ENCODE data around the gene GHDC. TPM values are rescaled to one million over a fixed set of nuclear protein-coding genes. Genes with fewer than 3 reads are reported as not detected.
A peak's percentile ranks its signal among the peaks of the same experiment; 100 is the strongest.

Gene GHDC
- total and polyA plus RNA-seq, 7 donors = 4.7 to 11.5 (median 7.7) TPM

- H3K27ac ChIP-seq = no peak overlapping the region
- WGBS, 3 donors = 57 to 61% (median 58%) methylated on average over 22 of the region's 22 CpGs
- no peaks in the 10 kb centered on the region for H3K27me3 ChIP-seq (ENCODE audit: insufficient read depth in 3 of 3, low read length in 2 of 3)
- no peaks in the 10 kb centered on the region for H3K36me3 ChIP-seq (ENCODE audit: insufficient read depth in 1 of 2, low read depth in 1 of 2)
- H3K4me3 ChIP-seq = no peak overlapping the region
- intact Hi-C loops (cut with DNase I) = no loop called here
- TF ChIP-seq CTCF (IDR thresholded peaks at IDR 0.05) = no peak
- DNase-seq (no peak), ATAC-seq (no peak)
- H3K4me1 ChIP-seq = no peaks in the 10 kb centered on the region
- H3K9me3 ChIP-seq = no peaks in the 10 kb centered on the region
Observed at GRCh38 chr17:42163696-42164407, 30.4 kb downstream of the GHDC start.

GRCh38 chr17:42163113-42163512 lies 31.2 kb downstream of the GHDC start:
- 47 to 51% (median 49%) methylated on average over 8 of the region's 8 CpGs for WGBS, 3 donors
- H3K36me3 ChIP-seq (ENCODE audit: insufficient read depth in 1 of 2, low read depth in 1 of 2) = no peaks in the 10 kb centered on the region
- DNase-seq (no peak), ATAC-seq (peak in 2 of 4 donors; percentile 21 to 25)
- intact Hi-C loops (cut with DNase I) = no loop called here
- no peaks in the 10 kb centered on the region for H3K4me1 ChIP-seq
- no peaks in the 10 kb centered on the region for H3K27me3 ChIP-seq (ENCODE audit: insufficient read depth in 3 of 3, low read length in 2 of 3)
- no peak overlapping the region for H3K27ac ChIP-seq
- peak; percentile 9 for TF ChIP-seq CTCF (IDR thresholded peaks at IDR 0.05)
- H3K9me3 ChIP-seq = no peaks in the 10 kb centered on the region
- no peak overlapping the region for H3K4me3 ChIP-seq

- no peaks in the 10 kb centered on the region for H3K36me3 ChIP-seq (ENCODE audit: insufficient read depth in 1 of 2, low read depth in 1 of 2)
- WGBS, 3 donors = 88 to 93% (median 91%) methylated on average over 7 of the region's 7 CpGs
- H3K4me1 ChIP-seq = no peaks in the 10 kb centered on the region
- no peak overlapping the region for H3K27ac ChIP-seq
- ATAC-seq (no peak), DNase-seq (no peak)
- intact Hi-C loops (cut with DNase I) = no loop called here
- no peak for TF ChIP-seq CTCF (IDR thresholded peaks at IDR 0.05)
- H3K27me3 ChIP-seq (ENCODE audit: insufficient read depth in 3 of 3, low read length in 2 of 3) = no peaks in the 10 kb centered on the region
- H3K4me3 ChIP-seq = no peak overlapping the region
- no peaks in the 10 kb centered on the region for H3K9me3 ChIP-seq
Observed at GRCh38 chr17:42160531-42160910, 33.8 kb downstream of the GHDC start.

GRCh38 chr17:42159796-42160530 lies 34.3 kb downstream of the GHDC start:
- Histone ChIP-seq H3K27me3 (ENCODE audit: insufficient read depth in 3 of 3, low read length in 2 of 3) (no peaks in the 10 kb centered on the region), H3K4me1 (no peaks in the 10 kb centered on the region), H3K27ac (no peak overlapping the region), H3K4me3 (no peak overlapping the region), H3K9me3 (no peaks in the 10 kb centered on the region), H3K36me3 (ENCODE audit: insufficient read depth in 1 of 2, low read depth in 1 of 2) (no peaks in the 10 kb centered on the region)
- DNase-seq (no peak), ATAC-seq (no peak)
- TF ChIP-seq CTCF (IDR thresholded peaks at IDR 0.05) = no peak
- 62 to 66% (median 63%) methylated on average over 14 of the region's 14 CpGs for WGBS, 3 donors
- intact Hi-C loops (cut with DNase I) = no loop called here

Data from psoas muscle (tissue), 8 donors.